Fibroblast of lung (primary cell): ENCODE data around the gene MMP3. TPM values are rescaled to one million over a fixed set of nuclear protein-coding genes. Genes with fewer than 3 reads are reported as not detected.

ENCODE experiments used
- DNase-seq, 2 donors: peaks; one replicate each; pipeline versions ENCODE4 v3.0.0 to v3.0.0-alpha.2; 2010; ENCODE audit warnings: low read depth in 2 of 2
- H2AFZ ChIP-seq: 2 replicates; pipeline ENCODE4 v1.5.1; 2012; ENCODE audit warnings: low read length, control low read depth, inconsistent platforms
- H3K27ac ChIP-seq: 2 replicates; pipeline ENCODE4 v1.5.1; 2011; ENCODE audit warnings: low read length, control low read depth; ENCODE audit not compliant: insufficient read depth
- H3K27me3 ChIP-seq: 2 replicates; pipeline ENCODE4 v1.5.1; 2011; ENCODE audit warnings: mild to moderate bottlenecking, low read length; ENCODE audit not compliant: control insufficient read depth, insufficient read depth
- H3K36me3 ChIP-seq: 2 replicates; pipeline ENCODE4 v1.5.1; 2011; ENCODE audit warnings: low read length; ENCODE audit not compliant: control insufficient read depth, insufficient read depth
- H3K4me1 ChIP-seq: 2 replicates; pipeline ENCODE4 v1.5.1; 2011; ENCODE audit warnings: low read length; ENCODE audit not compliant: control insufficient read depth, insufficient read depth; ENCODE audit errors: extremely low read depth
- H3K4me2 ChIP-seq: 2 replicates; pipeline ENCODE4 v1.5.1; 2011; ENCODE audit warnings: low read length, control low read depth; ENCODE audit not compliant: insufficient read depth; ENCODE audit errors: extremely low read depth
- H3K4me3 ChIP-seq, 4 experiments: fragments of 200-600 bp in 1 of 4; sonication (generic) in 1 of 4; replicated peaks in 1 of 4; 2 replicates each; pipeline ENCODE4 v1.5.1; 2011 to 2016; ENCODE audit warnings: low read length in 4 of 4, low read depth in 3 of 4, mild to moderate bottlenecking in 3 of 4, control low read depth in 2 of 4, inconsistent platforms in 1 of 4, mixed read lengths in 1 of 4; ENCODE audit not compliant: insufficient read depth in 1 of 4; ENCODE audit errors: control extremely low read depth in 1 of 4
- H3K79me2 ChIP-seq: 2 replicates; pipeline ENCODE4 v1.5.1; 2012; ENCODE audit warnings: mild to moderate bottlenecking, low read length, inconsistent platforms; ENCODE audit not compliant: control insufficient read depth, insufficient read depth
- H3K9ac ChIP-seq: 2 replicates; pipeline ENCODE4 v1.5.1; 2011; ENCODE audit warnings: mild to moderate bottlenecking, low read length, control low read depth; ENCODE audit not compliant: insufficient read depth
- H3K9me3 ChIP-seq: 2 replicates; pipeline ENCODE4 v1.5.1; 2012; ENCODE audit warnings: low read depth, low read length; ENCODE audit not compliant: control insufficient read depth, insufficient read depth
- H4K20me1 ChIP-seq: 2 replicates; pipeline ENCODE4 v1.5.1; 2011; ENCODE audit warnings: low read length; ENCODE audit not compliant: control insufficient read depth, insufficient read depth; ENCODE audit errors: extremely low read depth
- EZH2 ChIP-seq: IDR thresholded peaks from 2 replicates; pipeline ENCODE4 v1.5.1; 2012; ENCODE audit warnings: low read length, control low read depth, mild to moderate bottlenecking; ENCODE audit errors: missing control alignments
- polyA plus RNA-seq, 2 donors: library from polyadenylated mRNA; depleted of rRNA in 1 of 2; stranded (reverse) in 1 of 2; unstranded in 1 of 2; fragments of >200 nt; gene quantifications; 2 replicates each; pipeline ENCODE4 v1.2.1, GENCODE V29; 2011 to 2012; ENCODE audit warnings: missing spikeins in 1 of 2
- total RNA-seq: library from RNA; depleted of rRNA; stranded (reverse); fragments of >200 nt; gene quantifications from 2 replicates; pipeline ENCODE4 v1.2.1, GENCODE V29; 2014
- TF ChIP-seq, protein P1 (sequence below), 2 donors: IDR thresholded peaks in 1 of 2; conservative IDR thresholded peaks in 1 of 2; 1 replicate in 1 of 2; 2 replicates in 1 of 2; pipeline ENCODE4 v1.5.1; 2011 to 2012; ENCODE audit warnings: low read length in 2 of 2, control low read depth in 1 of 2, inconsistent platforms in 1 of 2, low read depth in 1 of 2, mild to moderate bottlenecking in 1 of 2

Gene MMP3
- total and polyA plus RNA-seq, 2 donors (not counting 1 experiment from before 2014, with no cell fraction given) = 19.1 to 47.1 TPM

GRCh38 chr11:102853055-102853454, 9.6 kb upstream of the MMP3 start:
- Histone ChIP-seq H3K9ac (no peak overlapping the region), H3K36me3 (no peaks in the 10 kb centered on the region), H3K4me2 (no peak overlapping the region), H2AFZ (no peak overlapping the region), H3K4me3 (no peak overlapping the region), H3K4me1 (peaks cover 8% of the 10 kb centered on the region), H3K27ac (no peak overlapping the region), H3K9me3 (no peaks in the 10 kb centered on the region), H3K79me2 (no peaks in the 10 kb centered on the region), H4K20me1 (no peaks in the 10 kb centered on the region), H3K27me3 (no peaks in the 10 kb centered on the region)
- TF ChIP-seq EZH2 = no peak
- TF ChIP-seq, protein P1, sequence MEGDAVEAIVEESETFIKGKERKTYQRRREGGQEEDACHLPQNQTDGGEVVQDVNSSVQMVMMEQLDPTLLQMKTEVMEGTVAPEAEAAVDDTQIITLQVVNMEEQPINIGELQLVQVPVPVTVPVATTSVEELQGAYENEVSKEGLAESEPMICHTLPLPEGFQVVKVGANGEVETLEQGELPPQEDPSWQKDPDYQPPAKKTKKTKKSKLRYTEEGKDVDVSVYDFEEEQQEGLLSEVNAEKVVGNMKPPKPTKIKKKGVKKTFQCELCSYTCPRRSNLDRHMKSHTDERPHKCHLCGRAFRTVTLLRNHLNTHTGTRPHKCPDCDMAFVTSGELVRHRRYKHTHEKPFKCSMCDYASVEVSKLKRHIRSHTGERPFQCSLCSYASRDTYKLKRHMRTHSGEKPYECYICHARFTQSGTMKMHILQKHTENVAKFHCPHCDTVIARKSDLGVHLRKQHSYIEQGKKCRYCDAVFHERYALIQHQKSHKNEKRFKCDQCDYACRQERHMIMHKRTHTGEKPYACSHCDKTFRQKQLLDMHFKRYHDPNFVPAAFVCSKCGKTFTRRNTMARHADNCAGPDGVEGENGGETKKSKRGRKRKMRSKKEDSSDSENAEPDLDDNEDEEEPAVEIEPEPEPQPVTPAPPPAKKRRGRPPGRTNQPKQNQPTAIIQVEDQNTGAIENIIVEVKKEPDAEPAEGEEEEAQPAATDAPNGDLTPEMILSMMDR (conservative IDR thresholded peaks at IDR 0.05 in 1 of 2, IDR thresholded peaks at IDR 0.05 in 1 of 2; ENCODE audit: low read depth in 1 of 2, low read length in 2 of 2) = no peak
- no peak for DNase-seq

DNA sequence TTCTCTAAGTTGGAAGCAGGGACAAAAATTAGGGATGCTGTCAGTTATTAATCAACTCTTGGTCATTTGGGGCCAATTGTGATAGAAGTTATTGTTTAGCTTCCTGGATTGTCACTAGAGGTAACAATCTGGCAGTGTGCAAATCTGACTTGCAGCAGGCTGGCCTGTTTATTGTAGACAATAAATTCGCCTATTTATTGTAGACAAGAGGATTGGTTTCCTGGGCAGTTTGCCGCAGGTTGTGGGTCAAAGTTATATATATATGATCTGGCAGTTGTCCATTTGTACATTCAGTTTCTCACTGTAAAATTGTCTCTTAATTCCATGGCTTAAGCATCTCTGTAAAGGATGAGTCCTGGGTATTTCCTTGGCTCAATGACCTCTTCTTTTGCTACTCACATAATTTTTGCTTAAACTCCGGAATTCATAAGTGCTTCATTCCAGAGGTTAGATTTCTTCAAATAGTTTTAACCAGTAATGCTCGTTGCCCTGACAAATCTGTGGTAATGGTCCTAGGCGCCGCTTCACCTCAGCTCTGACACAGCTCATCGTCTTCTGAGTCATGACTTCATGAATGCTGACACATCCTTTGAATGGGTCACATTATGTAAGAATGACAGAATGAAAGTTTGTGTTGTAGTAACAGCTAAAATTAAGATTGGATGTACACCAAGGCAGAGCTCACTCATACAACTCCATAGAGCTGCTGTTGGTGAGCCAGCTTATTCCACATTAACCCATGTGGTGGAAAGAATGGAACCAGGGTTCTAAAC, 7.8 kb upstream of the MMP3 start:
- no peak for TF ChIP-seq EZH2
- TF ChIP-seq, protein P1 (conservative IDR thresholded peaks at IDR 0.05 in 1 of 2, IDR thresholded peaks at IDR 0.05 in 1 of 2; ENCODE audit: low read depth in 1 of 2, low read length in 2 of 2) = no peak
- Histone ChIP-seq H3K27me3 (no peaks in the 10 kb centered on the region), H4K20me1 (no peaks in the 10 kb centered on the region), H3K27ac (peak overlapping the region; percentile 39), H3K36me3 (no peaks in the 10 kb centered on the region), H3K4me1 (peaks cover 8% of the 10 kb centered on the region), H3K9me3 (no peaks in the 10 kb centered on the region), H3K4me2 (no peak overlapping the region), H3K4me3 (no peak overlapping the region), H3K79me2 (no peaks in the 10 kb centered on the region), H2AFZ (no peak overlapping the region), H3K9ac (no peak overlapping the region)
- peak; percentile 44 to 97 for DNase-seq

GRCh38 chr11:102849311-102849710, 5.9 kb upstream of the MMP3 start:
- Histone ChIP-seq H3K9ac (no peak overlapping the region), H3K9me3 (no peaks in the 10 kb centered on the region), H3K27me3 (no peaks in the 10 kb centered on the region), H3K4me2 (no peak overlapping the region), H3K36me3 (no peaks in the 10 kb centered on the region), H3K27ac (no peak overlapping the region), H3K4me3 (no peak overlapping the region), H4K20me1 (no peaks in the 10 kb centered on the region), H2AFZ (no peak overlapping the region), H3K79me2 (no peaks in the 10 kb centered on the region), H3K4me1 (peaks cover 8% of the 10 kb centered on the region)
- peak; percentile 25 to 59 for DNase-seq
- TF ChIP-seq EZH2 = no peak
- TF ChIP-seq, protein P1 (conservative IDR thresholded peaks at IDR 0.05 in 1 of 2, IDR thresholded peaks at IDR 0.05 in 1 of 2; ENCODE audit: low read depth in 1 of 2, low read length in 2 of 2) = no peak
